SU-DHL-6 (cell line): ENCODE results near the gene RHBG.

Source experiments
- CTCF ChIP-seq: fragments of 200-600 bp; sonication (generic); IDR thresholded peaks from one replicate; pipeline ENCODE4 v1.5.1; 2017; ENCODE audit warnings: antibody characterized with exemption, mild to moderate bottlenecking, low read length, moderate library complexity; ENCODE audit not compliant: insufficient read depth, poor library complexity, severe bottlenecking
- EZH2phosphoT487 ChIP-seq: fragments of 200-600 bp; sonication (generic), shearing (Covaris generic); conservative IDR thresholded peaks from 2 replicates; pipeline ENCODE4 v1.6.1; 2018; ENCODE audit warnings: mild to moderate bottlenecking, antibody characterized with exemption, low read length, moderate library complexity, mixed read lengths

DNA sequence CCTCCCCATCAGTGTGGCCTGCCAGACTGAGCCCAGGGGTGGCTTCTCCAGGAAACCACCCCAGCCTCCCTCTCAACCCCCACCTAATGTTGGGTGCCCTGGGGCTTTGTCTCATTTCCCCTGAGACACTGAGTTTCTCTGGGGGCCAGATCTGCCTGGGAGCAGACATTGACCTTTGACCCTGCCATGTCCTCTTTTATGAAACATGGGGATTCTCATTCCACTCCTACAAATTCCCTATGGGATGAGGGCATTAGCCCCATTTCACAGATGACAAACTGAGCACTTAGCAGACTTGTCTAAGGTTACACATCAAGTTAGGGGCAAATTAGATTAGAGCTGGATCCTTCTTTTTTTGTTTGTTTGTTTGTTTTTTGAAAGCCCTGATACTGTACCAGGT is 24.1 kb downstream of the RHBG start:
- TF ChIP-seq CTCF (no peak), EZH2phosphoT487 (no peak)
